Stomach (tissue), 4 donors: ENCODE data around the gene SEC11A.

Source experiments
- POLR2A ChIP-seq, 4 donors: fragments of 450-650 bp; IDR thresholded peaks; one replicate each; pipeline ENCODE4 v1.6.1; 2016; ENCODE audit warnings: antibody characterized with exemption in 4 of 4, control low read depth in 2 of 4, mild to moderate bottlenecking in 1 of 4, moderate library complexity in 1 of 4
- TF ChIP-seq, protein P1 (sequence below), 7 experiments: fragments of 450-650 bp in 4 of 7; fragments of 200-600 bp in 3 of 7; sonication (generic) in 3 of 7; IDR thresholded peaks; one replicate each; pipeline ENCODE4 v1.5.1; 2016 to 2019; ENCODE audit warnings: antibody characterized with exemption in 7 of 7, control low read depth in 2 of 7, mild to moderate bottlenecking in 1 of 7

DNA sequence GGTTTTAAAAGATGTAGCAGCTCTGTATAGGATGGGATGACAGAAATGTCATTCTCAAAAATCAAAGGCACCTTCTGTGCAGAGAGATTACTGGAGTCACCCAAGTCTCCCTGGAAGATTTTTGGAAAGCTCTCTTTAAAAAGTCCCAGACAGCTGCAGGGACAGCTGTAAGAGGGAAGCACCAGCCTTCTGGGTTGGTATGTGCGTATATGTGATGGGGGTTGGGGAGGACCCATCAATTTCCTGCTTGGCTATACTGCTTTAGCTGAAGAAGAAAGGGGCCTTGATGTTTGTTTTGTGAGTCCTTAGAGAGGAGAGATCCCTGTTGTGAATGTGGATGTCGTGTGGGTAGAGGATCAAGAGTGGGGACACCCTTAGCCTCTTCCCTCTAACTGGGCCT, 5.4 kb upstream of the SEC11A start:
- TF ChIP-seq, protein P1, sequence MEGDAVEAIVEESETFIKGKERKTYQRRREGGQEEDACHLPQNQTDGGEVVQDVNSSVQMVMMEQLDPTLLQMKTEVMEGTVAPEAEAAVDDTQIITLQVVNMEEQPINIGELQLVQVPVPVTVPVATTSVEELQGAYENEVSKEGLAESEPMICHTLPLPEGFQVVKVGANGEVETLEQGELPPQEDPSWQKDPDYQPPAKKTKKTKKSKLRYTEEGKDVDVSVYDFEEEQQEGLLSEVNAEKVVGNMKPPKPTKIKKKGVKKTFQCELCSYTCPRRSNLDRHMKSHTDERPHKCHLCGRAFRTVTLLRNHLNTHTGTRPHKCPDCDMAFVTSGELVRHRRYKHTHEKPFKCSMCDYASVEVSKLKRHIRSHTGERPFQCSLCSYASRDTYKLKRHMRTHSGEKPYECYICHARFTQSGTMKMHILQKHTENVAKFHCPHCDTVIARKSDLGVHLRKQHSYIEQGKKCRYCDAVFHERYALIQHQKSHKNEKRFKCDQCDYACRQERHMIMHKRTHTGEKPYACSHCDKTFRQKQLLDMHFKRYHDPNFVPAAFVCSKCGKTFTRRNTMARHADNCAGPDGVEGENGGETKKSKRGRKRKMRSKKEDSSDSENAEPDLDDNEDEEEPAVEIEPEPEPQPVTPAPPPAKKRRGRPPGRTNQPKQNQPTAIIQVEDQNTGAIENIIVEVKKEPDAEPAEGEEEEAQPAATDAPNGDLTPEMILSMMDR (IDR thresholded peaks at IDR 0.05), result no peak
- TF ChIP-seq POLR2A (IDR thresholded peaks at IDR 0.05), result no peak
